ENCODE data around the gene UBA5.
A peak's percentile ranks its signal among the peaks of the same experiment; 100 is the strongest.

UBA5 gene

DNA sequence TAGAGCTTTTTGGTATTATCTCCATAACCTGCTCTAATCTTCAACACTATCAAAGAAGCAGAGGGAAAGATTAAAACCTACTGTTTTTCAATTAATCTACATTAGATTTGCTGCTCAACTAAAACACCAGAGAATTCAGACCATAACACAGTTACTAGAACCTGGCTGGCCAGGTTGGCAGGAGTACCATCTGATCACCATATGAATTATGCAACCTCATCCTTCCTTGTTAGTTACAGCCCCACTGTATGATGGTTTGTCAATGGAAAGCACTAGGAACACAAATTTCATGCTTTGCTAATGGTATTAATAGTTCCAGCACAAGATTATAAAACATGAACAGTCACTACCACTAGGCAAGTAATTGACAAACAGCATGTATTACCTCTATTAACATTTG is 56.2 kb downstream of the UBA5 start:
- H3K36me3 Mint-ChIP-seq (ENCODE audit: low read depth): peaks cover 66% of the 10 kb centered on the region
- H3K27me3 Mint-ChIP-seq: no peaks in the 10 kb centered on the region
- H3K9me3 Mint-ChIP-seq: no peaks in the 10 kb centered on the region
- H3K27ac Mint-ChIP-seq: no peak overlapping the region
- no peak for DNase-seq
- no peak overlapping the region for H3K4me3 Mint-ChIP-seq
- peaks cover 39% of the 10 kb centered on the region for H3K4me1 Mint-ChIP-seq (ENCODE audit: low read depth)

DNA sequence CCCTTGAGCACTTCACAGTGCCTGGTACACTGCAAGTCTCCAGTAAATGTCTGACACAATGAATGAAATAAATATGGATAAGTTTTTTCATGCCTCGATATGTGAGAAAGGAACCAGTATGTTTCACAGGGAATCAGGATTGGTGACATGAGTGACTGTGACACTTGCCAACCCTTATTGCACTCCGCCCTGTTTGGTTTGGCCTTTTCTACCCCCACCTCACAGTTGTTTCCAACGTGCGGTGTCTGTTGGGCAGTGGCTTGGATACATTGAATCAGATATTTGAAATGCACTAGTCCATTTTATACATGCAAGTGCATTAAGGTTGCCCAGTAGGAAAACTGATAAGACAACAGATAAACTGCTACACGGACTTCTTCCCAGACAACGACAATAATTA is 60.1 kb downstream of the UBA5 start:
- H3K9me3 Mint-ChIP-seq: no peaks in the 10 kb centered on the region
- peaks cover 51% of the 10 kb centered on the region for H3K36me3 Mint-ChIP-seq (ENCODE audit: low read depth)
- peak overlapping the region; percentile 90 for H3K4me3 Mint-ChIP-seq
- H3K4me1 Mint-ChIP-seq (ENCODE audit: low read depth): peaks cover 47% of the 10 kb centered on the region
- no peak for DNase-seq
- peak overlapping the region; percentile 2 for H3K27ac Mint-ChIP-seq
- no peaks in the 10 kb centered on the region for H3K27me3 Mint-ChIP-seq

DNA sequence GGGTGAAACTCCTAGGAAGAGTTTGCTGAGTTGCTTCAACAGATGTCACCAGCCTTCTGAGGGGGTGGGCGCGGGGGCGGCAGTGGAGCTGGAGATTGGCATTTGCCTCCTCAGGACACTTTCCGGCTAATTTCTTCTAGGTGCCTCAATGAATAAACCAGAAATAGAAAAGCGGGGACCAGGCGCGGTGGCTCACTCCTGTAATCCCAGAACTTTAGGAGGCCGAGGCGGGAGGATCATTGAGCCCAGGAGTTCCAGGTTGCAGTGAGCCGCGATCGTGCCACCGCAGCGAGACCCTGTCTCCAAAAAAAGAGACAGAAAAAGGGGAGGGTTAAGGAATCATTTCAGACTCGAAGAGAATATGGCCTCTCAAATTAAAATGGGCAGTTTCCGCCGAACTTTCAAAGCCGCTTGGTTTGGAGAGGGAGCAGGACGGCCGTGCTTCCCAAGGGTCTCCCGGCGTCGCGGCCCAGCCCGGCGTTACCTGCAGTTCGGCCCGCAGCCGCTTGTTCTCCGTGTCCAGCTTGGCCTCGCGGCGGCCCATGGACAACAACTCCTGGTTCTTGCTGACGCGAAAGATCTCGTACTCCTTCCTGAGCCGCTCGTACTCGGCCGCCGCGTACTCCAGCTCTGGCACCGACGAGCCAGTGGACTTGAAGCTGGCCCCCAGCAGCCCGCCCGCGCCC is 61.5 kb downstream of the UBA5 start:
- Mint-ChIP-seq H3K36me3 (ENCODE audit: low read depth) (peaks cover 37% of the 10 kb centered on the region), H3K9me3 (no peaks in the 10 kb centered on the region), H3K4me3 (peak overlapping the region; percentile 90), H3K4me1 (ENCODE audit: low read depth) (peaks cover 47% of the 10 kb centered on the region), H3K27ac (peak overlapping the region; percentile 88), H3K27me3 (no peaks in the 10 kb centered on the region)
- peak; percentile 32 for DNase-seq

DNA sequence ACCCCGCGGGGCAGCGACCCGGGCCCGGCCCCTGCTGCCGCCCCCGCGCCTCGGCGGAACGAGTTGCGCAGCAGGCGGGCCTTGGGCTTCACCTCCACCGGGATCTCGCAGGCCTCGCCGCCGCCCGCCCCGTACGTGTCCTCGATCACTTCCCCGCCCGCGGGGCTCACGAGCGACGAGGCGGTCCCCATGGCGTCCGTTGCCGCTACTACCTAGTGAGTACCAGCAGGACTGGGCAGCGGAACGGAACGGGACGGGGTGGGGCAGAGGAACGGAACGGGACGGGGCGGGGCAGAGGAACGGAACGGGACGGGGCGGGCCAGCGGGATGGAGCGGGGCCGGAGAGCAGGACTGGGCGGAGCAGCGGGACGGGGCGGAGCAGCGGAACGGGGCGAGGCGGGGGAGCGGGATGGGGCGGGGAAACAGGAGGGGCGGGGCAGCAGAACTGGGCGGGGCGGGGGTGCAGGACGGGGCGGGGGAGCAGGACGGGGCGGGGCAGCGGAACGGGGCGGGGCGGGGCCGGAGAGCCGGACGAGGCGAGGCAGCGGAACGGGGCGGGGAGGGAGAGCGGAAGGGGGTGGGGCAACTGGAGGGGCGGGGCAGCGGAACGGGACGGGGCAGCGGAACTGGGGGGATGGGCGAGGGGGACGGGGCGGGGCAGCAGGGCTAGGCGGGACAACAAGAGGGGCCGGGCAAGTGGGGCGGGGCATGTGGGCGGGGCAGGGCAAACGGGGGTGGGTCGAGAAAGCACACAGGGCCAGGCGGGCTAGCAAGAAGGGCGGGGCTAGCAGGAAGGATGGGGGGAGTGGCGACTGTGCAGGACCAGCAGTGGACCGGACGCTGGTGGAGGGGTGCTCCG is 62.3 kb downstream of the UBA5 start, which contains the start of gene NPHP3:
TSS of gene NPHP3 (minus strand) at position 245 of the 859 bp plus-strand sequence. CDS start at position 191, 54 bp downstream.
- no peaks in the 10 kb centered on the region for H3K27me3 Mint-ChIP-seq
- DNase-seq: peak; percentile 95
- H3K4me1 Mint-ChIP-seq (ENCODE audit: low read depth): peaks cover 46% of the 10 kb centered on the region
- H3K9me3 Mint-ChIP-seq: no peaks in the 10 kb centered on the region
- peak within 1 kb of the TSS; percentile 90 for H3K4me3 Mint-ChIP-seq
- peak within 1 kb of the TSS; percentile 92 for H3K27ac Mint-ChIP-seq
- peaks cover 33% of the 10 kb centered on the region for H3K36me3 Mint-ChIP-seq (ENCODE audit: low read depth)

DNA sequence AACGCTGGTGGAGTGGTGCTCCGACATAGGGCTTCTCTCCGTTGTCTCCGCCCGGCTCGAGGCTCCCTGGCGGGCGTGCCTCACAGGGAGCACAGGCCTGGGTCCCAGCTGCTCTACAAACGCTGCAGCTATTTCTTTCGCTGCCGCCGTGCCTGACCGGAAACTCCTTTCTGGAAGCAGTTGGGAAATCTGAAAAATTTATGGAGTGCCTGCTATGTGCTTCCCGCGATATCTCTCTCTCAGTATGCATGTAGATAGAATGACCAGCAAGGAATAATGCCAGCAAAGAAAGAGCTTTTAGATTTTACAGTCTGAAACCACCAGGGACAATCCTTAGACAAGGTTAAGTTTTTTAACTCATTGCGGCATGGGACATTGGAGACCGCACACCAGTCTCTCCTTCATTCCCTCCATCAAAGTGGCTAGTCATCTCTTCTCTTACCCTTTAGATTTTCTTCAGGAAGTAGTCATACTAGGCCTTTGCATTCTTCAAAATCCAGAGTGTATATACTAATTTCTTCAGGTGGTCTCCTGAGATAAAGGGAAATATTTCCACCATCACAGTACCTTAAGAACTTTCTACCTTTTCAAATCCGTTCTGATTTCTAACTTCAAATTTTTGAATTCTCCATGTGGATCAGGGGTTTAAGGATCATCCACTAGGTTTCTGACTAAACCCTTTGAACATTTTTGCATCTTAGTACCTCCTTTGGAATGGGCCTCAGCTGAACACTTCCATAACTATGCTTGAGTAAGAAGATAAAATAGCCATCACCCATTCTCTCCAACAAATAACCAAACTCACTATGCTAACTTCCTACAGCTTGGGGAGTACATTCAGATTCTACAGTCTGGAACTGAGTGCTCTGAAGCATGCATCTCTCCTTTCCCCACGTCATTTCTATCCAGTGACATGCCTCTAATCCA is 63.2 kb downstream of the UBA5 start:
- DNase-seq: no peak
- peaks cover 6% of the 10 kb centered on the region for H3K27me3 Mint-ChIP-seq
- peaks cover 41% of the 10 kb centered on the region for H3K4me1 Mint-ChIP-seq (ENCODE audit: low read depth)
- peaks cover 26% of the 10 kb centered on the region for H3K36me3 Mint-ChIP-seq (ENCODE audit: low read depth)
- no peaks in the 10 kb centered on the region for H3K9me3 Mint-ChIP-seq
- peak overlapping the region; percentile 89 for H3K4me3 Mint-ChIP-seq
- H3K27ac Mint-ChIP-seq: peak overlapping the region; percentile 92

DNA sequence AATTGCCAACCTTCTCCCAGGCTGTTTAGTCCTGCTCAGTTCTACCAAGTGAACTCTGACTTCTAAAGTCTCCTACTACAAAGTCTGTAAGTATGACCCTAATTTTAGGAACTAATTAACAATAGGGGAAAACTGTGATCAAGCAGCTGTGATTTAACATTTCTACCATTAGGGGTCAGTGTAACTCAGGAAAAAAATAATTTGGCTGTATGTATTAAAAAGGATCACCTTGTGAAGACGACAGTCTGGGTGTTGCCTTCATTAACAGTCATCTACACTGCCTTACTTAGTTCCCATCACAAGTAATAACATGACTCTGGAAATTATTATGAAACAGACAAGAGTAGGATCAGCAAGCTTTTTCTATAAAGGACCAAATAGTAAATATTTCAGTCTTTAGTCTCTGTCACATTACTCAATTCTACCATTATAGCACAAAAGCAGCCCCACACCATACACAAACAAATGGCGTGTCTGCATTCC is 66.3 kb downstream of the UBA5 start:
- Mint-ChIP-seq H3K36me3 (ENCODE audit: low read depth) (peaks cover 8% of the 10 kb centered on the region), H3K27me3 (peaks cover 19% of the 10 kb centered on the region), H3K4me3 (no peak overlapping the region), H3K9me3 (no peaks in the 10 kb centered on the region), H3K27ac (no peak overlapping the region), H3K4me1 (ENCODE audit: low read depth) (peaks cover 15% of the 10 kb centered on the region)
- no peak for DNase-seq
